GM19467 (cell line): Measurements from ENCODE around the gene CEP128.

Source experiments
- ATAC-seq: cut with Tn5 transposase; IDR thresholded peaks from one replicate; pipeline ENCODE4 v1.9.1; 2021; ENCODE audit warnings: mild to moderate bottlenecking, moderate library complexity; ENCODE audit not compliant: unreplicated experiment

CEP128 gene

DNA sequence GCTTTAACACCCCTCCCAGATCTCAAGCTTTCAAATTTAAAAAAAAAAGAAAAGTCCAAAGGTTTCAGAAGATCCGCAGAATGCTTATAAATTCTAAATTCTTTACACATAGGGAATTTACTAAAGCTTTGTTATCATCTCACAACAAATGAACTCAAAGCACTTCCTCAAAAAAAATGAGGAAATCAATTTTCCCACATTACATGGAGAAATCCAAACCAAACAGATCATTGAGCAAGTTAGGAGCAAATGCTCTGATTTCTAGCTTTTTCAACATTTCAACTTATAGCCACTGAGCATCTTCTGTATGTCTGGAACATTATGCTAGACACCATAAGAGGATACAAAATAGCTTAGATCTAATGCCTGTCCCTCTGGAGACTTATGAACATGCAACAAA, 161.0 kb downstream of the CEP128 start:
- ATAC-seq, result no peak

DNA sequence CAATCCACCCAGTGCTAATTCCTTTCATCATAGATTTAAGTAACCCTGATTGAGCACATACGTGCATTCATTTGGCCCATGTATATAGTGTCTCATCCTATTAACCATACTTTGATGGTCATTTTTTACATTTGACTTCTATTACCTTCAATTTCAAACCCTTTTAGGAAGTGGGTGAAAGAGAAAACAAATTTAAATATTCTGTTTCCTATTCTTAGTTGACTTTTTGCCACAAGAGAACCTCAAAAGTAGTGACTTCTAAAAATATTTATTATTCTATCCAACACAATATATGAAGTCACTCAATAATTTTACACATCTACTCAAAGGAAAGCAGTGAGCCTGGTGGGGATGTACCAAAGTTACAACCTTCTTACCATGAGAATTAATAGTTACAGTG, 164.9 kb downstream of the CEP128 start:
- ATAC-seq, result no peak

DNA sequence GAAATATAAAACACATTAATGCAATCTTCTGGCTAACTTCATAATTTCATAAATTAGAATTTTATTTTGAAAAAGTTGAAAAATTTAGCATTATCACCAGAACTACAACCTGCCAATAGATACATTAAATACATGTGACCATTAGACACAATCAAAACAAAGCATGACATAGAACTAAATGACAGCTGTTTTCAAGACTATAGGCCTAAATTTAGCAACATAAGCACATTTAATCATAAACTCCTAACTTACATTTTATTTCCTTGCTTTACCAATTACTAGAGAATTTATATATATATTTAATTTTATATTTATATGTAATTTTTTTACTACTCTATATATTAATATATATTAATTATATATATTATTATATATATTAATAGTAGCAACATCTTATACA, 165.4 kb downstream of the CEP128 start:
- ATAC-seq, result no peak

GRCh38 chr14:80772504-80772903, 169.0 kb downstream of the CEP128 start:
- ATAC-seq, result no peak

DNA sequence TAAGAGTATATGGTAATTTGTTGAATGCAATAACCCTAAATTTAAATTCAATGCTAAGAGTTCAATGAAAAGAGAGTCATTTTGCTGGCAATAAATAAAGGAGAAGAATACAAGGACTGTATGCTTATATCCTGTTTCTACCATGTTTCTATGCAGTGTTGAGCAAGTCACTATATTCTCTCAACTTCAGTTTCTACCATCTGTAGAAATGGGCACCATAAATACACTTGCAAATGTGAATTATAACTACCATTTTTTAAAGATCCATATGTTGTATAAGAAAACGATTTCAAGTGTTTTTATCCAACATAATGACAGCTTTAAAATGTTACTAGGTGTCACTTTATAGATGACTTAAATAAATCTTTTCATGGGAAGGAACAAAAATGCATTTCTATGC, 170.3 kb downstream of the CEP128 start:
- no peak for ATAC-seq

GRCh38 chr14:80770114-80770908, 171.2 kb downstream of the CEP128 start:
- ATAC-seq, result no peak

DNA sequence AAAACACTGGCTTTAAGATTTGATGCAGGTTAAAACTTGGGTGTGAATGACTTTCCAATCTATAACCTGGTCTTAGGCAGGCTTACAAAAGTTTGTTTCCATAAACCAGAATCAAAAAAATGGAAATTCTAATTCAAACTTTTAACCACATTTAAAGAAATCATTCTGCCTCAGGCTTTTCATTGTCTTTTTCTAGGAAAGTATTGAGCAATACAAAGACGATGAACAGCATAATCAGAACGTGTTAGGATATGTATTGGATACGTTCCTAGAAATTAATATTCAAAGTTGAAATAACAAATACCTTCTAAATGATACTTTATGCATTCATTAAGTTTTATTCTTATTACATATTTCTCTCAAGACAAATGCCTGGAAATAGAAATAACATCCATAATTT, 172.9 kb downstream of the CEP128 start:
- no peak for ATAC-seq

DNA sequence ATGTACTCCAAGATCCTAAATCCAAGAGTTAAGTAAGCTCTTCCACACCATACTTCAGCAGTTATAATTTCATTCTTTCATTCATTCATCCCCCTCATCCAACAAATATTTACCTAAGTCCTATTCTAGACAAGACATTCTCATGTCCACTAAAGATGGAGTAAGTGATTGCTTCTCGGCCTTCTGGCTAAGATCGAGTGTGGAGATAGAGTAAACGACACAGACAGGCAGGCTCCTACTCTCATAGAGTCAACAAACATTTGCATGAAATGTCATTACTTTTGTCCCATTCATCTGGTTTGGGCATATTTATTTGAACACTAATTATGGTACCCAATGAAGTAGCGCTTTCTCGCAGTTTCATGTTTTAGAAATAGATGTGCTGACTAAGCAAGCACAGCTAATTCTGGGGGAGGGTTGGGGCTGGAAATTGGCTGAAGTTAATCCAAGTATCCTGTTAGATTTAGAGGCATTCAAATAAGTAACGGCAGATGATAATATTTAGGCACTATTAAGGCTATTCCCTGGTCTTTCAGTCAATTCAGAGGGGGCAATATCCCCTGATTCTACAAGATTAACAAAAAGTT, 176.5 kb downstream of the CEP128 start:
- ATAC-seq, result no peak

DNA sequence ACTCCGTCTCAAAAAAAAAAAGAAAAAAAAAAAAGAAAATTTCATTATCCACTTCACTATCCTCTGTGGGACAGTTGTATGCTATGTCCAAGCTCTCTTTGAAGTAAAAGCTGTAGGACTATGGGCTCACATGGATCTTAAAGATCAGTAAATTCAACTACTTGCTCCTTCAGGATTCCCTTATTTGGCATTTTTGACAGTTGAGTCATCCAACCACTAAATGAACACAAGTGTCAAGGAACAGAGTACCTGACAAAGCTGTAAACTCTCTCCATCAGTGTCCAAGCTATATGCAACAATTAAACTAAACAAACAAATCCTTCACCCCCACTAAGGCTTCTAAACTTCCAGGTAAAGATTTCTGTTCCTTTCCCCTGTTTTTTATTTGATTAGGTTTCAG, 177.0 kb downstream of the CEP128 start:
- no peak for ATAC-seq

DNA sequence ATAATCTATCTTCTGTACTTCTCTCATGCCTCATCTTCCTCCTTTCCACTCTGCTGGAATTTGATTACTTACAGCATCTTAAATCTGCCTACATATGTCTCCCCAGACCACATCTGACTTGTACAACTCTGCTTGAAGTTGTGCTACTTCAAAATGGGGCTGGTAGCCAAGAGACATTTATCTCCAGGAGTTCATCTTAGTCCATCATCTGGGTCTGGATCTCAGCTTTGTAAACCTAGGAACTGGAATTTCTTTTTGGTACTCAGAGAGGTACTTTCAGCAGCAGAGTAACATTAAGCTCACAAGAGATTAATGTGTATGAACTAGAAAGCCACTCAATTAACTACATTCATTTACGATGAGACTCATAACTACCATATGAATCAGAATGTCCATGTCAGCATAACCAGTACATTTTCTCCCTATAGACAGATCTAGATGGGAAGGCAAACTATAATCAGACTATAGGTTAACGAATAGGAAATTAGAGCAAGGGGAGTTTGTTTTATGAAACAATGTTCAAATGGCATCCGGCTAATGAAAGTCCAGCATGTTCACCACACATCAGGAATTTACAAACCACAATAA, 178.8 kb downstream of the CEP128 start:
- ATAC-seq, result no peak

DNA sequence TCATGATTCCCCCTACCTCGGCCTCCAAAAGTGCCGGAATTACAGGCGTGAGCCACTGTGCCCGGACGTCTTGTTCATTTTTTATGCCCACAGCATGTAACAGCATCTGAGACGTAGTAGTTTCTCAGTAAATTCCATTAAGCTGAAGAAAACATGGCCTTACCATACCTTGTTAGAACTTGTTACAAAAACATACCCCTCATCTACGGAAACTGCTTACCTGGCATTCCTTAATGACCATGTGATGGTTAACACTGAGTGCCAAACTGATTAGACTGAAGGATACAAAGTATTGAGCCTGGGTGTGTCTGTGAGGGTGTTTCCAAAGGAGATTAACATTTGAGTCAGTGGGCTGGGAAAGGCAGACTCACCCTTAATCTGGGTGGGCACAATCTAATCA, 186.8 kb downstream of the CEP128 start:
- no peak for ATAC-seq

GRCh38 chr14:80751285-80751684, 190.3 kb downstream of the CEP128 start:
- ATAC-seq, result no peak

GRCh38 chr14:80726211-80726610, 215.3 kb downstream of the CEP128 start:
- no peak for ATAC-seq

GRCh38 chr14:80718940-80719339, 222.6 kb downstream of the CEP128 start:
- ATAC-seq, result no peak

DNA sequence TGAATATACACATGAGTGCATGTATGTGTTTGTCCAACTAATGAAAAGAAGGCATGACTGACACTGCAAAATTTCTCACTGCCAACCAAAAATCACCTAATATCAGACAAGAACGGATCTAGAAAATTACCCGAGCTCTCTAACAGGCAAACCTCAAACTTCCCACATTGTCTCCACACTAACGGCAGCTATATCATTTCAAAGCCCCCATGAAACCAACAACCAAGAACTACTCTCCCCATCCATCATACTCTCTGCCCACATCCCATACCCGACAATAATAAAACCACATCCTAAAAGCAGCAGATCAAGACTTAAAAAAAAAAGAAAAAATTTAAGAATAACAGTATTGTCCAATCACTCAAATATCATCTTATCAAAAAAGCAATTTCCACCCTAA, 227.1 kb downstream of the CEP128 start:
- no peak for ATAC-seq

DNA sequence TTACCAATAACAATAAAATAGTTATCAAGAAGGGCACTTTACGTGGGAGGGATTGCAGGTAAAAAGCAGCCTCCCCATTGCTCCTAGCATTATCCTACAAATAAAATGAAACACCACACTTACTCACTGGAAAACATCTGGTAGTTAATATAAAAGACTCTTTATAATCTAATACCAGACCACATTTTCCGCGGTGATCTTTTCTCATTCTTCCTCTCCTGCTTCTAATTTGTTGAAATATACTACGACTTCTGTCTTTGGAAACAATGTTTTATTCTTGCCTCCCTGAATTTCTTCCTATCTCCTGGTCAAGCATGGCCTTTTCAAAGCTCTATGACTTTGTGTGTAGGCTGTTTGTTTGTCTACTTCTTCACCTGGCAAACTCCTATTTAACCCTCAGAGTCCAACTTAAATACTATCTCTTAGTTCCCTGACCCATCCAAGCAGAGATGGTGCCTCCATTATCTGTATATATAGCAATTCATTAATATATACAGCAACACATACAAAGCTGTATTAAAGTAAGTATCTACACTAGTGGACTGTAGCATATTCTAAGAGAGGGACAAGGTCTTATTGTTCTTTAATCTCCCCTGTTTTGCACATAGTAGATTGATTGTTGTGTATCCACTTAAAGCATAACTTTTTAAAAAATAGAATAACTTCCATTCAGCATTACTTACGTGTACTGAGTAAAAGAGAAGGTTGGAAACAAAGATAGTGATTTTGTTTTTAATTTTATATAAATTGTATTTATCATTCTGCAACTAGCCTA, 228.3 kb downstream of the CEP128 start:
- no peak for ATAC-seq

DNA sequence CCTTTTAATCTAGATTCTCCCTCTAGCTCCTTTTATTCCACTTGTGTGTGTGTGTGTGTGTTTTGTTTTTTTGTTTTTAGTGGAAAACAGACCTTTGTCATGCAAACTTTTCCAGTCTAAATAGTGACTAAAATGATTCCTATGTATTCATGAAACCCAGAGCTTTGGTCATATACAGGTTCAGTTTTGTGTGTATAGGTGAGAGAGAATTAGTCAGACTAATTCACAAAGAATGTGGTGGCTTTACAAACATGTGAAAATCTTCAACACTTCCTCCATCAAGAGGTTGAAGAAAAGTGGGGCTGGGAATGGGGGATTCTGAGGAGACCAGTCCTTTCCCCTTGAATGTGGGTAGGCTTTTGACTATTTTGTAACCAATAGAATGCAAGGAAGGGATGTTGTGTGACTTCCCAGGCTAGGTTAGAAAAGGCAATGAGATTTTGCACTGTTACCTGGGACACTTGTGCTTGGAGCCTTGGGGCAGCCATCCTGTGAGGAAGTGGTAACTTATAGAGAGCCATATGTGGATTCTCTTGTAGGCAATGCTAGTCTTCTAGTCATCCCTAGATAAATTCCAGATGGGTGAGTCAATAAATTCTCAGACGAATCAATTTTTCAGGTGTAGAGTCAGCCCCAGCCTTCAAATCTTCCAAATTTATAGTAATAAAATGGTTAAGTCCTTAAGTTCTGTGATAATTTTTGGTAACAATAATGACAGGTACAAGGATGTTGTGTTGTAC, 236.1 kb downstream of the CEP128 start:
- no peak for ATAC-seq

DNA sequence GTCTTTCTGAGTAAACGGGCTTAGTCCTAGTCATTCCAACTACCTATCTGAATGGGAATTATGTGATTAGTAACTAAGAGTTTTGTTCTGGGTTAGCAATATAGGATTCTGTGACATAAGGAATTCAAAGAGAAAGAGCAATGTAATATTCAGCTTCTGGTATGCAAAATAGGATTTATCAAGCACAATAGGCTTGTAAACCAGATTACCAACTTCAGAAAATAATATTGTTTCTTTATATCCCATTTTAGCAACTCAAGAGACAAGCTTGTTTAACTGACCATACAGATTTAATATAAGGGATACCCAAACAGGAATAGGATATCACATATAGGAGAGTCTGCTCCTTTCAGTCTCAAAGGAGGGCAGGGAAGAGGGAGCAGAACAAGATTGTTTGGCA, 240.9 kb downstream of the CEP128 start:
- no peak for ATAC-seq

DNA sequence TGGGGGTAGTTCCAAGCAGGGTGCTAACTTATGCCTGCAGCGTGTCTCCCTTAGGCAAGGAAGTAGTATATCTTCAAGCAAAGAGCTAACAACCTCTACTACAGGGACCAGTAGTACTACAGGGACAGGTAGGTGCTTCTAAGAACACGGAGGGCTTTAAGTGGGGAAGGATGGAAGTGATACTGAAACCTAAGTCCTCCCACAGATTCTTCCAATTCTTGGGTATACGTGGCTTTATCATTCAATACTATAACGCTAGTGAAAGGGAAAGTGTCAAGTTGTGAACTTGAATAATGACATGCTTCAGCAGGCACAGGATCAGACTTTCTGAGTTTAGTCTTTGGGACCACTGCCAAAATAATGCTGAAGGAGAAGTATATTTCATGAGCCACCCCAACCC, 241.7 kb downstream of the CEP128 start:
- ATAC-seq, result no peak

- ATAC-seq, result no peak
These were observed 242.6 kb downstream of the CEP128 start for GRCh38 chr14:80698974-80699373.

DNA sequence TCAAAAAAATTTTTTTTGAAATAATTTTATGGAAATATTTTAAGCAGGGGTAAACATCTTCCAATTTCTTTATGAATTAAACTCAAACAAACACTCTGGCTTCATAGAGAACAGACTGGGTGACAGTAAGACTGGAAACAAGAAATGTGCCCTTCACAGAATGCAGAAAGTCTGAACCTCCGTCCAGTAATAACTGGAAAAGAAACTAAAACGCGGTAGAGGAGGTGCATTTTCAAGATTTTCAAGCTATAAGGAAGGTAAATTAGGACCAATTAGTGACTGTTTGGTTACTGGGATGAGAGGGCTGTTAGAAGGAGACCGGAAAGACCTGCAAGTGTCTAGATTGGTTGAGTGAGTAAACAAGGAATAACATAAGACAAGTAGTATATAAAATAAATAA, 245.7 kb downstream of the CEP128 start:
- no peak for ATAC-seq
